ENCODE data around the gene LY9.
"Not testable (repeated sequence)": the region's sequence is repeated elsewhere in the genome, so short reads cannot be mapped to it uniquely, and the experiment has no call there.

Gene LY9

GRCh38 chr1:160866695-160867260 is 70.8 kb downstream of the LY9 start:
- no peak for DNase-seq

GRCh38 chr1:160867651-160868050 is 71.7 kb downstream of the LY9 start:
- not testable (repeated sequence) for DNase-seq

- no peak for DNase-seq
These were observed 72.2 kb downstream of the LY9 start for GRCh38 chr1:160868141-160868540.

GRCh38 chr1:160874935-160875334 is 79.0 kb downstream of the LY9 start:
- no peak for DNase-seq

DNA sequence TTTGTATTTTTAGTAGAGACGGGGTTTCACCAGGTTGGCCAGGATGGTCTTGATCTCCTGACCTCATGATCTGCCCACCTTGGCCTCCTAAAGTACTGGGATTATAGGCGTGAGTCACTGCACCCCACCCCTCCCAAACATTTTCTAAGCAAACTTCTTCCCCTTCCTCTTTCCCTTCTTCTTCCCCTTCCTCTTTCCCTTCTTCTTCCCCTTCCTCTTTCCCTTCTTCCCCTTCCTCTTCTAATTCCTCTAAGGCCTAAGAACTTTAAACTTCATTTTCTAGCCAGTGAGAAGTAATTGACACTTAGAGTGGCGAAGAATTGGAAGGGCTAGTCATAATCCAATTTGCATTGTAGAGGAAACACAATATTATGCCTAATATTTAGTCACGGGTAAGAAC is 79.6 kb downstream of the LY9 start:
- DNase-seq, result not testable (repeated sequence)

DNA sequence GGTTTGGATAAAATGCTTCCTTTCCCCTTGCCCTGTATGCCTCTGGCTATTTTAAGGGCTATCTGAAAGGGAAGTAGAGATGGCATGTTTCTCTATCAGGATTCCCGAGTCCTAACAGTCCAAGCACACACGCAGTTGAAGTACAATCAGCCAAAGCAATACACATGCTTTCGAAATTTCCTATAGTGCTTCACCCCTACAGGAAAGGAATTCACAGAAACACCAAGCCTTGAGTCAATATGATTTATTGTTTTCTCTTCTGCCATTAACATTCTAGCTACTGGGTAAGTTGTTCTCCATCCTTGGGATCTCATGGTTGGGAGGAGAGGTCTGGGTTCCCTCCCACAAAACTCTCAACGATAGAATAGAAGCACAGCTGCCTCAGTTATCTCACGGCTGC is 80.3 kb downstream of the LY9 start:
- no peak for DNase-seq

GRCh38 chr1:160877221-160877620 is 81.2 kb downstream of the LY9 start:
- DNase-seq, result no peak
